ENCODE results near the gene ARHGAP5.
"Not testable (repeated sequence)": the region's sequence is repeated elsewhere in the genome, so short reads cannot be mapped to it uniquely, and the experiment has no call there.

The ARHGAP5 gene

GRCh38 chr14:32110548-32110896, 33.4 kb downstream of the ARHGAP5 start:
- TF ChIP-seq CTCF (conservative IDR thresholded peaks at IDR 0.05; ENCODE audit: low read depth): no peak
- no peak for DNase-seq (ENCODE audit: low spot score)
- H3K27ac ChIP-seq: no peak overlapping the region
- ChIA-PET POLR2A (ENCODE audit: low non-redundant PET) (no interaction called here), CTCF (interaction anchor here (0.6 kb wide), 1 partner anchor 1780 kb away, joined by 3 read pairs; no protein-coding TSS in a partner anchor)

- no peak overlapping the region for H3K27ac ChIP-seq
- no peak for DNase-seq (ENCODE audit: low spot score)
- TF ChIP-seq CTCF (conservative IDR thresholded peaks at IDR 0.05; ENCODE audit: low read depth): no peak
- CTCF ChIA-PET: interaction anchor here (0.7 kb wide), 1 partner anchor 170 kb away, joined by 3 read pairs; no protein-coding TSS in a partner anchor
- POLR2A ChIA-PET (ENCODE audit: low non-redundant PET): no interaction called here
Measured at GRCh38 chr14:32121536-32121935, 44.4 kb downstream of the ARHGAP5 start.

GRCh38 chr14:32121948-32122347, 44.8 kb downstream of the ARHGAP5 start:
- ChIA-PET CTCF (interaction anchor here (0.7 kb wide), 1 partner anchor 93 kb away, joined by 6 read pairs; no protein-coding TSS in a partner anchor), POLR2A (ENCODE audit: low non-redundant PET) (no interaction called here)
- no peak overlapping the region for H3K27ac ChIP-seq
- no peak for DNase-seq (ENCODE audit: low spot score)
- no peak for TF ChIP-seq CTCF (conservative IDR thresholded peaks at IDR 0.05; ENCODE audit: low read depth)

GRCh38 chr14:32126899-32127730, 50.0 kb downstream of the ARHGAP5 start:
- DNase-seq (ENCODE audit: low spot score); POLR2A ChIA-PET (ENCODE audit: low non-redundant PET); H3K27ac ChIP-seq: not testable (repeated sequence)
- CTCF ChIA-PET: interaction anchor here (0.6 kb wide), 1 partner anchor 16 kb away, joined by 5 read pairs; no protein-coding TSS in a partner anchor

GRCh38 chr14:32127731-32128654, 50.9 kb downstream of the ARHGAP5 start:
- POLR2A ChIA-PET (ENCODE audit: low non-redundant PET); CTCF ChIA-PET; DNase-seq (ENCODE audit: low spot score): not testable (repeated sequence)
- peak overlapping the region; percentile 66 for H3K27ac ChIP-seq

GRCh38 chr14:32128703-32129102, 51.6 kb downstream of the ARHGAP5 start:
- ChIA-PET POLR2A (ENCODE audit: low non-redundant PET) (no interaction called here), CTCF (interaction anchor here (0.7 kb wide), 1 partner anchor 105 kb away, joined by 3 read pairs; no protein-coding TSS in a partner anchor)
- no peak for DNase-seq (ENCODE audit: low spot score)
- peak overlapping the region; percentile 66 for H3K27ac ChIP-seq
- TF ChIP-seq CTCF (conservative IDR thresholded peaks at IDR 0.05; ENCODE audit: low read depth): no peak

- H3K27ac ChIP-seq: no peak overlapping the region
- DNase-seq (ENCODE audit: low spot score): peak; percentile 13
Measured at GRCh38 chr14:32129124-32129523, 52.0 kb downstream of the ARHGAP5 start.

GRCh38 chr14:32131689-32132088, 54.6 kb downstream of the ARHGAP5 start:
- DNase-seq (ENCODE audit: low spot score); POLR2A ChIA-PET (ENCODE audit: low non-redundant PET); CTCF ChIA-PET; H3K27ac ChIP-seq: not testable (repeated sequence)

More at GRCh38 chr14:32129124-32129523, 52.0 kb downstream of the ARHGAP5 start:
- CTCF ChIA-PET: interaction anchor here (0.6 to 0.7 kb wide), 2 partner anchors 105 to 269 kb away, joined by 3 read pairs; no protein-coding TSS in a partner anchor
- no peak for TF ChIP-seq CTCF (conservative IDR thresholded peaks at IDR 0.05; ENCODE audit: low read depth)
- POLR2A ChIA-PET (ENCODE audit: low non-redundant PET): no interaction called here
